Measurements from ENCODE around the gene TMEM176B. TPM values are rescaled to one million over a fixed set of nuclear protein-coding genes. Genes with fewer than 3 reads are reported as not detected.
"Not testable (repeated sequence)": the region's sequence is repeated elsewhere in the genome, so short reads cannot be mapped to it uniquely, and the experiment has no call there.

The TMEM176B gene
- total RNA-seq, 1 donor from 2014 or later: not detected

DNA sequence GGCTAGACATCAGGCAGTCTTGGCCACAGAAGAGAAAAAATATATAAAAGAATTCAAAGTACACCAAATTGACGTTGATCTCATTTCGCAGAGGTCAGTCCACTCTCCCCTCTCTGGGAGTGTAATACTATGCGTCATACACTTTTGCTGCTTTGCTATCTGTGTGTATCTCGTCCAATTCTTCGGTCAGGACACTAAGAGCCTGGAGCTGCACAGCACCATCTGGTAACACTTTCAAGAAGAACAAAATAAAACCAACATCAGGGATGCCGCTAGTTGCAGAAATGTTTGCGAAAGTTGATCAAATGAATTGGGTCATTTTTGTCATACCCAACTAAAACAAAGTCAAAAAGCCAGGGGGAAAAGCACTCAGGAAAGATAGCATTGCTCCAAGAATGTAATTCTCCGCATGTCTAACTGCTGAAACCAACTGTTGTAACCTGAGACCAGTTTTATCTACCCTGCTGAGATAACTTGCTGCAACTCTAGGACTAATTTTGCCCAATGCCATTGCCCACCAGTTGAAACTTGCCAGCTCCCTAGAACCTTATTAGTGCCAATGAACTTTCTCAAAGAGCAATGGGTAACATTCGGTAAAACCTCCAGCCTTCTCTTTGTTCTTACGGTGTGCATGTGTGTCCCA lies 23.4 kb upstream of the TMEM176B start:
- no peak for DNase-seq (ENCODE audit: low read depth)

- no peak for DNase-seq (ENCODE audit: low read depth)
Measured at GRCh38 chr7:150823043-150823442, 22.9 kb upstream of the TMEM176B start.

DNA sequence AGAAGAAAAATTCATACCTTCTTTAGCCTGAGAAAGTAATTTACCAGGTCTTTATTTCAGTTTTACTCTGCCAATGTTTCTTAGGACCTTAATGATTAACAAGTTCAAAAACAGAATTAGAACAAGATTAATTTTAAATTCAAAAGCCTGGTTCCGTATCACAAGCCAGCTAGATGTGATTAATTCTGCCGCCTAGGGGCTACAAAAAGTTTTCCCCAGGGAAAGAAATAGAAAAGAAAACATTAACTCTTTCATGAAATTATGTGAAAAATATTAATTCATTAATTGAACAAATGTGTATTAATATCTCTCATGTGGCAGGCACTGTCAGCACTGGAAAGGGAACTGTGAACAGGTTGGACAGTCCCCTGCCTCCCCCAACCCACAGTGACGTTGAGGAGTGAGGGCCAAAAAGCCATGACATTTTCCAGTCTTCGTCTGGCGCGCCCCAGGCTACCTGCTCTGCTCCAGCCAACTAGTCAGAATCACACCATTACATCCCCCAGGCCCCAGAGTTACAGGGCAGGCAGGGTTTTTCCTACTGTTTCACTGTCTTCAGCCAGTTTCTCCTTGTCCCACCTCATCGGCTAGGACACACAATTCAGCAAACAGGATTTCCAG lies 20.5 kb upstream of the TMEM176B start:
- DNase-seq (ENCODE audit: low read depth): no peak

DNA sequence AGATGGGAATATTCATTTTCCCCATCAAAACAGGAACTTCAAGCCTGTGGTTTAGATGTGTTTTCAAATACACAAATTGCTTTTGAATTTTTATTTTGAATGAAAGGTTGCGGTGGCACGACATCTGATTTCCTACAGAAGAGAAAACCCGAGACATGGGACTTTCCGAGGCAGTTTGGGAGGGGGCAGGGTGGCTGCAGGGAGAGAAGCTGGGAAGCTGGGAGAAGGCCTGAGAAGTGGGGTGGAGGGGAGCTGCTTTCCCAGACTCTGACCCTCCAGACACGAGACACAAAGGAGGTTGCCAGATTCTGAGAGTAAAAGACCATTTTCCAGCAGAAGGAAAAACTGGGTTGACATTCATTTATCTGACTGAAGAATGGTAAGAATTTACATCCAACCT lies 20.0 kb upstream of the TMEM176B start:
- DNase-seq (ENCODE audit: low read depth): no peak

DNA sequence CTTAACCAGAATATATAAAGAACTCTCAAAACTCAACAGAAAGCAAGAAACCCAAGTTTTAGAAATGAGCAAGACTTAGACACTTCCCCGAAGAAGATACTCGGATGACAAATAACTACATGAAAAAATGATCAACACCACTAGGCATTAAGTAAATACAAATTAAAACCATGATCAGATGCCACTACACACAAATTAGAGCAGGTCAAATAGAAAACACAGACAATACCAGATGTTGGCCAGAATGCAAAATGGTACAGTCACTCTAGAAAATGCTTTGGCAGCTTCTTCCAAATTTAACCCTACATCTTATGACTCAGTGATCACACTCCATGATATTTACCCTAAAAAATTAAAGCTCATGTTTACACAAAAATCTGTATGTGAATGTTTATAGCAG lies 18.8 kb upstream of the TMEM176B start:
- DNase-seq (ENCODE audit: low read depth): no peak

DNA sequence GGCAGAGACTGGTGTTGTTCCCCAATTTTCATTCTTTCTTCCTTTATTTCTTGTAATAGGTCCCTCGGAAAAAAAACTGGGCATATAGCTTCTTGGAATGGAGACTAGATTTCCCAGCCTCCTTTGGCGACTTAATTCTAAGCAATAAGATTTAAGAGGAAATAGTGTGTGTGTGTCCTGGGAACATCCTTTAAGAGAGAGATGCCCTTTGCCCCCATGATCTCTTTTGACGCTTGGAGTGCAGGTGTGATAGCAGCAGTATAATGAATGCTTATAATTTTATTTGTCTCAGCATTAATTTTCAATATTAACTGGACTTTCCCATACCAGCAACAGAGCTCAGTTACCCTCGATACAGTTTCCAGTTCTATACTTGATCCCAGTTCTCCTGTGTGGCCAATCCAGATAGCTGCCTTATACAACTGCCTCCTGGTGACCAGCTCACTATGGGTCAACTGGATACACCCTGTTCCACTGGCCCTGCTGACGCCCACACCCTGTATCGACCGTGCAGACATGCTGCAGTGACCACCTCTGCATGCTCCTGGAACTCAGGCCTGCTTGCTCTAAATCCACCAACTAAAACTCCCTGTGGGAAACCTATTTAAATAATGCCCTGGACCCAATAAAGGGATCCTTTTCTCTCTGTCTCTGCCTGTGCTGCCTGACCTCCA lies 14.3 kb upstream of the TMEM176B start:
- no peak for DNase-seq (ENCODE audit: low read depth)

DNA sequence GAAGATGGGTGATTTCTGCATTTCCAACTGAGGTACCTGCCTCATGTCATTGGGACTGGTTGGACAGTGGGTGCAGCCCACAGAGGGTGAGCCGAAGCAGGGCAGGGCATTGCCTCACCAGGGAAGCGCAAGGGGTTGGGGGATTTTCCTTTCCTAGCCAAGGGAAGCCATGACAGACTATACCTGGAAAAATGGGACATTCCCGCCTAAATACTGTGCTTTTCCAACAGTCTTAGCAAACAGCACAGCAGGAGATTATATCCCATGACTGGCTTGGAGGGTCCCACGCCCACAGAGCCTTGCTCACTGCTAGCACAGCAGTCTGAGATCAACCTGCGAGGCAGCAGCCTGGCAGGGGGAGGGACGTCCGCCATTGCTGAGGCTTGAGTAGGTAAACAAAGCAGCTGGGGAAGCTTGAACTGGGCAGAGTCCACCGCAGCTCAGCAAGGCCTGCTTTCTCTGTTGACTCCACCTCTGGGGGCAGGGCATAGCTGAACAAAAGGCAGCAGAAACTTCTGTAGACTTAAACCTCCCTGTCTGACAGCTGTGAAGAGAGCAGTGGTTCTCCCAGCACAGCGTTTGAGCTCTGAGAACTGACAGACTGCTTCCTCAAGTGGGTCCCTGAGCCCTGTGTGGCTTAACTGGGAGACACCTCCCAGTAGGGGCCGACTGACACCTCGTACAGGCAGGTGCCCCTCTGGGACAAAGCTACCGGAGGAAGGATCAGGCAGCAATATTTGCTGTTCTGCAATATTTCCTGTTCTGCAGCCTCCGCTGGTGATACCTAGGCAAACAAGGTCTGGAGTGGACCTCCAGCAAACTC lies 7.7 kb upstream of the TMEM176B start:
- not testable (repeated sequence) for DNase-seq (ENCODE audit: low read depth)

DNA sequence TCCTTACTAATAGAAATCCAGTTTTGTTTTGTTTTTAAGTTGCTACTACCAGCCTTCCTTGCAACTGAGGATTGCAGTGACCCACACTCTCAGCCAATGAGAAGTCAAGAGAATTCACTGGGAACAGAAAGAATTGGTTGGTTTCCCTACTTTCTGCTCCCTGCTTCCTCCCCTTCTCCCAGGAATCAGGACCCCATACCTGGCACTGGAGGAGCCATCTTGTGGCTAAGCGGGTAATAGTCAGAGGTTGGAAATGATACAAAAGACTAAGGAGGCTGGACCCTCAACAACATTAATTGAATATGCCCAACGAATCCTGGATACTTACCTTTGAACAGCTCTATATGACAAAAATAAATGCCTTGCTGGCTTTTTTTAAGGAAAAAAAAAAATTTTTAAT lies 6.7 kb upstream of the TMEM176B start:
- DNase-seq (ENCODE audit: low read depth): no peak

- DNase-seq (ENCODE audit: low read depth): no peak
Measured at GRCh38 chr7:150806454-150806853, 6.3 kb upstream of the TMEM176B start.

DNA sequence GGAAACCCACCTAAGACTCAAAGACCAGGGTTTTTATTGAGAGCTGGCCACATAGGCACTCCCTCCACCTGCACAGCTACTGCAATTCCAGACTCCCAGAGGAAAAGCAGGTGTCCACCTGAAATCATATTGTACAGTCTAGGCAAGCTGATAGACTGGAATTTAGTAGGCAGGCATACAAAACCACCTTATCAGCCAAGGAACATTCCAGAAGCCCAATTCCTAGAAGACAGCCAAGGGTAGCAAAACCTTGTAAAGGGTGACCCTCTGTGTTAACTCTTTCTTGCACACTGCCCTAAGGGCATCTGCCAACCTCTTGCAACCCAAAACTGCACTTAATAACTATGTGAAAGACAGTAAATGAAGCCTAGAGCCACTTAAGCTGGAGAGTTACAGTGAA lies 5.7 kb upstream of the TMEM176B start:
- DNase-seq (ENCODE audit: low read depth): no peak

- no peak for DNase-seq (ENCODE audit: low read depth)
Measured at GRCh38 chr7:150804802-150805201, 4.6 kb upstream of the TMEM176B start.

- no peak for DNase-seq (ENCODE audit: low read depth)
Measured at GRCh38 chr7:150803161-150803860, 3.1 kb upstream of the TMEM176B start.

DNA sequence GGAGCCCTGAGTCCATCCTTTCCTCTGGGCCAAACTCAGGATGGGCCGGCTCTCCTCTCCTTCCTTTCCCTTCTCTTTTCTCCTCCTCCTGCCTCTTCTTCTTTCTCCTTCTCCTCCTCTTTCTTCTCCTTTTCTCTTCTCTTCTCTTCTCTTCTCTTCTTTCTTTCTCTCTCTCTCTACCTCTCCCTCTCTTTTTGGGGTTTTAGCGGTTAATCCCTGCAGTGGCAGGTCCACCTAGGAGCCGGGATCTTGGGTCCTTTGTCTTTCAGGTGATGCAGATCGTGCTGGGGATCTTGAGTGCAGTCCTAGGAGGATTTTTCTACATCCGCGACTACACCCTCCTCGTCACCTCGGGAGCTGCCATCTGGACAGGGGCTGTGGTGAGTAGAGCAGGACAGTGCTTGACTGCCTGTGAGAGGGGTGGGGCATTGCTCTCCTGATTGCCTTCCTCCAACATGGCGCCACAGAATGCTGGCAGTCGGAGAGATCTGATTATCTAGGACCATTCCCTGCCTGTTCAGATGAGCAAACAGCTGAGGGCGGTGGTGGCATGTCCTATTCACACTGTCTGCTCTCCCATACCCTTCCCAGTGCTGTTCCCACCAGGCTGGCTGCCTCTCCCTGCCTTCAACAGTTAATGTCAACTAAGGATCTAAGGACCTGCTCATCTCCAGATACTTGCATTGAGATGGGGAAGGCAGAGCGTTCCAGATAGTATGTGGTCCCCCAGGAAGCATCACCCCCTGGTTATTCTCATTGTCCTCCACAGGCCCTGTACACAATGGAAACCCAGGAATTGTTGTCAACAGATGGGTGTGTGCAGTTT lies 2.0 kb upstream of the TMEM176B start:
- no peak for DNase-seq (ENCODE audit: low read depth)

DNA sequence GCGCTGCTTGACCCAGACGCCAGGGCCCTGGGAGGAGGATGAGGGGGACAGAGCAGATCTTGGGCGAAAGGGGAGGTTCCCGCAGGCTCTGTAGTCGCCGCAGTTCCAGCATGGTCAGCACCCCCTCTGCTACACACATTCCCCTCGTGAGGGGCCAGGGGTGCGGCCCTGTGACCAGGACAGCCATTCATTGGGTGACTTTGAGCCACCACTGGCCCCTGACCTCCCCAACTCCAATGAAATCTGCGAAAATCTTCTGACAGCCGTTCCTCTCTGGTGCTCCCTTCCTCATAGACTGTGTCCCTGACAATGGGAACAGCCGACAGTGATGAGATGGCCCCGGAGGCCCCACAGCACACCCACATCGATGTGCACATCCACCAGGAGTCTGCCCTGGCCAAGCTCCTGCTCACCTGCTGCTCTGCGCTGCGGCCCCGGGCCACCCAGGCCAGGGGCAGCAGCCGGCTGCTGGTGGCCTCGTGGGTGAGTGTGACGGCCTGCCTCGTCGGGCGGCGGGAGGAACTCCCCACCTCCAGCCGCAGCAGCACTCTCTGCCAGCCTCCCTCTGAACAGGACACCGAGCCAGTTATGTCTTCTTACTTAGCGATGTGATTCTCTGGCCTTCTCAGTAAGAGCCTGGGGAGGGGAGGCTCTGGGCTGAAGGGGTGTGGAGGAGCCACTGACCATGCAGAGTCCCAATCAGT lies 1.2 kb upstream of the TMEM176B start:
- DNase-seq (ENCODE audit: low read depth): no peak

- no peak for DNase-seq (ENCODE audit: low read depth)
Measured at GRCh38 chr7:150800581-150801241, 547 bp upstream of the TMEM176B start, which contains the start of gene TMEM176A. Gene TMEM176A (plus strand): TSS chr7:150800769. CDS start chr7:150801551, 782 bp downstream.

DNA sequence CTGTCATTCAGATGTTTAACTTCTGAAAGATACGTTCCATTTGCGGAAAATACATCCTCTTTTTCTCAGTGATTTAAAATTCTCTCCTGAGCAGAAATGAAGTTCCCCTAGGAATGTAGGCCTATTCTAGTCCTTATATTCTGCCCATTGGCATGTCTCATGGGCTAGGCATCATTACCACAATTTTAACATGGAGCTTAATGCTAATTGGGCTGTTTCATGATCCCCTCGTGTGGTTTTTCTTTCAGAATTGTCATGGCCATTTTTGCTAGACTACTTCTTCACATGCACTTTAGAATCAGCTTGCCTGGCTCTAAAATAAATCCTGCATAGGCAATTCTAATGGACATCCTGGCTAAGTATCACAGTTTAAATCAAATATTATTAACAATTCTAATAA lies 1.0 kb downstream of the TMEM176B start:
- no peak for DNase-seq (ENCODE audit: low read depth)

- no peak for DNase-seq (ENCODE audit: low read depth)
Measured at GRCh38 chr7:150797661-150798060, 2.5 kb downstream of the TMEM176B start.

DNA sequence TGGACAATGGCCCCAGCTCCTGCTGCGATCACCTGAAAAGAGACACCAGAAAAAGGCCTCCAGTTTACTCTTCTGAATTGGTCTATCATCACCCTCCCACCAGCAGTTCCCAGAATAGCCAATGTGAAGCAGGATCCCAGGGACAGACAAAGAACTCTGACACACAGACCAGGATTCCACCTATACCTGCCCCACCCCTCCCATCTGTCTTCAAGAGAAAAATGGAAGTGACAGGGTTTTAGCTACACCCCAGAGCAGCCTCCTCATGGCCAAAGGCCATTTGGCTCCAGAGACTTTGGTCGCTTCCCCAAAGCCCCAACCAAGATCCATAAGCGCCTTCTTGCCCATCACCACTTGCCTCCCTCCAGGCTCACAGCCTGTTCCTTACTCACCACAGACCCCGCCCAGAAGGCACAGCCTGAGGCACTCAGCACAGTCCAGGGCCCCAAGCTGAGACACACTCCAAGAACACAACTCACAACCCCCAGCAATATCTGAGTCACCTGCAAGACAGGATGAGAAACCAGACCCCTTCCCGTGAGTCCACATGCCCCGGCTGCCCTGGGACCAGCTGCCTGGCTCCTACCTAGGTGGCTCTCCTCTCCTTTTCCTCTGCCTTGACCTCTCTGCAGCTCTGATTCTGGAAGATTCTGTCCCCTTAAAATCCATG lies 6.5 kb downstream of the TMEM176B start:
- DNase-seq (ENCODE audit: low read depth): no peak
